B cell (primary cell): ENCODE measurements around the gene COX5B.

Experiments
- EZH2 ChIP-seq: IDR thresholded peaks from 2 replicates; pipeline ENCODE4 v1.6.1; 2012; ENCODE audit warnings: borderline replicate concordance, low read depth, mild to moderate bottlenecking, moderate library complexity, low read length; ENCODE audit not compliant: insufficient read depth, poor library complexity, severe bottlenecking
- TF ChIP-seq, protein P1 (sequence below): fragments of 200-600 bp; IDR thresholded peaks from one replicate; pipeline ENCODE4 v1.8.0; 2022; ENCODE audit warnings: antibody characterized with exemption, mild to moderate bottlenecking

DNA sequence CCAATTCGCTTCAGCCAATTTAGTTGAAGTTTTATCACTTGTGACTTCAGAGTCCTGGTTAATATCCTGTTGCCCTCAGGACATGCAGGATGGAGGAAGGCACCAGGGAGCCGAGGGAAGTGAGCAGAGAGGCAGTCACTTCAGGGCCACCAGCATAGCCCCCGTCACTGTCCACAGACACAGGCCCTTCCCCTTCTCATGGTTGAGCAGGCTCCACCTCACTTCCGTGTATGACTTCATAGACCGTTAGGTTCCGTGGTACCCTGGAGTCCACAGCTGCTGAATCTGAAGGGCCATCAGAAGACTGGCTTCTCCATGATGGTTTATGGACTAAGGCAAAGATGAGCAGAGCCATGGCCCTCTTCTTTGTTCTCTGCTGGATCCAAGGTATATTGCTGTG lies 23.6 kb downstream of the COX5B start, which contains the start of gene C2orf92:
- TF ChIP-seq, protein P1, sequence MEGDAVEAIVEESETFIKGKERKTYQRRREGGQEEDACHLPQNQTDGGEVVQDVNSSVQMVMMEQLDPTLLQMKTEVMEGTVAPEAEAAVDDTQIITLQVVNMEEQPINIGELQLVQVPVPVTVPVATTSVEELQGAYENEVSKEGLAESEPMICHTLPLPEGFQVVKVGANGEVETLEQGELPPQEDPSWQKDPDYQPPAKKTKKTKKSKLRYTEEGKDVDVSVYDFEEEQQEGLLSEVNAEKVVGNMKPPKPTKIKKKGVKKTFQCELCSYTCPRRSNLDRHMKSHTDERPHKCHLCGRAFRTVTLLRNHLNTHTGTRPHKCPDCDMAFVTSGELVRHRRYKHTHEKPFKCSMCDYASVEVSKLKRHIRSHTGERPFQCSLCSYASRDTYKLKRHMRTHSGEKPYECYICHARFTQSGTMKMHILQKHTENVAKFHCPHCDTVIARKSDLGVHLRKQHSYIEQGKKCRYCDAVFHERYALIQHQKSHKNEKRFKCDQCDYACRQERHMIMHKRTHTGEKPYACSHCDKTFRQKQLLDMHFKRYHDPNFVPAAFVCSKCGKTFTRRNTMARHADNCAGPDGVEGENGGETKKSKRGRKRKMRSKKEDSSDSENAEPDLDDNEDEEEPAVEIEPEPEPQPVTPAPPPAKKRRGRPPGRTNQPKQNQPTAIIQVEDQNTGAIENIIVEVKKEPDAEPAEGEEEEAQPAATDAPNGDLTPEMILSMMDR: no peak
- no peak for TF ChIP-seq EZH2
